ENCODE measurements around the gene GEMIN7.

The GEMIN7 gene

GRCh38 chr19:45063851-45064801, 14.9 kb upstream of the GEMIN7 start:
- no peak for DNase-seq

- no peak for DNase-seq
Measured at GRCh38 chr19:45066921-45067661, 12.0 kb upstream of the GEMIN7 start.

GRCh38 chr19:45068041-45068440, 11.0 kb upstream of the GEMIN7 start:
- DNase-seq = no peak

GRCh38 chr19:45069056-45069455, 10.0 kb upstream of the GEMIN7 start:
- no peak for DNase-seq

- no peak for DNase-seq
Measured at GRCh38 chr19:45070214-45070613, 8.8 kb upstream of the GEMIN7 start.

GRCh38 chr19:45070861-45071544, 8.1 kb upstream of the GEMIN7 start:
- DNase-seq = no peak

- DNase-seq = no peak
Measured at GRCh38 chr19:45071545-45071938, 7.5 kb upstream of the GEMIN7 start.

GRCh38 chr19:45071969-45072790, 6.9 kb upstream of the GEMIN7 start:
- DNase-seq = no peak

GRCh38 chr19:45074744-45075300, 4.2 kb upstream of the GEMIN7 start:
- DNase-seq = no peak

GRCh38 chr19:45075301-45076028, 3.6 kb upstream of the GEMIN7 start:
- DNase-seq = no peak

GRCh38 chr19:45076029-45076850, 2.8 kb upstream of the GEMIN7 start, which contains the start of gene ZNF296:
TSS of gene ZNF296 (minus strand) at chr19:45076478. CDS start at chr19:45076373, 105 bp downstream.
- no peak for DNase-seq

- no peak for DNase-seq
Measured at GRCh38 chr19:45076851-45077730, 2.0 kb upstream of the GEMIN7 start.

- no peak for DNase-seq
Measured at GRCh38 chr19:45078390-45079062, 534 bp upstream of the GEMIN7 start.

- no peak for DNase-seq
Measured at GRCh38 chr19:45079911-45080370, 881 bp downstream of the GEMIN7 start.

- DNase-seq = no peak
Measured at GRCh38 chr19:45082170-45082569, 3.1 kb downstream of the GEMIN7 start.

GRCh38 chr19:45086480-45086879, 7.4 kb downstream of the GEMIN7 start:
- DNase-seq = no peak

- DNase-seq = no peak
Measured at GRCh38 chr19:45087531-45087930, 8.5 kb downstream of the GEMIN7 start.

- no peak for DNase-seq
Measured at GRCh38 chr19:45090034-45090433, 11.0 kb downstream of the GEMIN7 start.

- DNase-seq = no peak
Measured at GRCh38 chr19:45090606-45091005, 11.5 kb downstream of the GEMIN7 start.
